Keratinocyte (primary cell): ENCODE data around the gene STKLD1.
"Not testable (repeated sequence)": the region's sequence is repeated elsewhere in the genome, so short reads cannot be mapped to it uniquely, and the experiment has no call there.

Source experiments
- EZH2 ChIP-seq: IDR thresholded peaks from one replicate; pipeline ENCODE4 v1.6.1; 2012; ENCODE audit warnings: inconsistent platforms, mild to moderate bottlenecking, low read length, moderate library complexity
- TF ChIP-seq, protein P1 (sequence below), 3 experiments: IDR thresholded peaks in 1 of 3; conservative IDR thresholded peaks in 1 of 3; optimal IDR thresholded peaks in 1 of 3; 2 replicates in 2 of 3; 3 replicates in 1 of 3; pipeline versions ENCODE3 to v1.5.1; 2011; ENCODE audit warnings: low read length in 3 of 3, mild to moderate bottlenecking in 3 of 3, moderate library complexity in 2 of 3, control low read depth in 1 of 3, inconsistent platforms in 1 of 3; ENCODE audit not compliant: insufficient read depth in 2 of 3; ENCODE audit errors: extremely low read depth in 1 of 3

GRCh38 chr9:133327021-133327420 lies 49.1 kb upstream of the STKLD1 start:
- TF ChIP-seq, protein P1, sequence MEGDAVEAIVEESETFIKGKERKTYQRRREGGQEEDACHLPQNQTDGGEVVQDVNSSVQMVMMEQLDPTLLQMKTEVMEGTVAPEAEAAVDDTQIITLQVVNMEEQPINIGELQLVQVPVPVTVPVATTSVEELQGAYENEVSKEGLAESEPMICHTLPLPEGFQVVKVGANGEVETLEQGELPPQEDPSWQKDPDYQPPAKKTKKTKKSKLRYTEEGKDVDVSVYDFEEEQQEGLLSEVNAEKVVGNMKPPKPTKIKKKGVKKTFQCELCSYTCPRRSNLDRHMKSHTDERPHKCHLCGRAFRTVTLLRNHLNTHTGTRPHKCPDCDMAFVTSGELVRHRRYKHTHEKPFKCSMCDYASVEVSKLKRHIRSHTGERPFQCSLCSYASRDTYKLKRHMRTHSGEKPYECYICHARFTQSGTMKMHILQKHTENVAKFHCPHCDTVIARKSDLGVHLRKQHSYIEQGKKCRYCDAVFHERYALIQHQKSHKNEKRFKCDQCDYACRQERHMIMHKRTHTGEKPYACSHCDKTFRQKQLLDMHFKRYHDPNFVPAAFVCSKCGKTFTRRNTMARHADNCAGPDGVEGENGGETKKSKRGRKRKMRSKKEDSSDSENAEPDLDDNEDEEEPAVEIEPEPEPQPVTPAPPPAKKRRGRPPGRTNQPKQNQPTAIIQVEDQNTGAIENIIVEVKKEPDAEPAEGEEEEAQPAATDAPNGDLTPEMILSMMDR (optimal IDR thresholded peaks at IDR 0.05 in 1 of 3, IDR thresholded peaks at IDR 0.05 in 1 of 3, conservative IDR thresholded peaks at IDR 0.05 in 1 of 3; ENCODE audit: extremely low read depth in 1 of 3, insufficient read depth in 2 of 3, low read length in 3 of 3) = not testable (repeated sequence)
- not testable (repeated sequence) for TF ChIP-seq EZH2
